ENCODE measurements around the gene CERS6.

DNA sequence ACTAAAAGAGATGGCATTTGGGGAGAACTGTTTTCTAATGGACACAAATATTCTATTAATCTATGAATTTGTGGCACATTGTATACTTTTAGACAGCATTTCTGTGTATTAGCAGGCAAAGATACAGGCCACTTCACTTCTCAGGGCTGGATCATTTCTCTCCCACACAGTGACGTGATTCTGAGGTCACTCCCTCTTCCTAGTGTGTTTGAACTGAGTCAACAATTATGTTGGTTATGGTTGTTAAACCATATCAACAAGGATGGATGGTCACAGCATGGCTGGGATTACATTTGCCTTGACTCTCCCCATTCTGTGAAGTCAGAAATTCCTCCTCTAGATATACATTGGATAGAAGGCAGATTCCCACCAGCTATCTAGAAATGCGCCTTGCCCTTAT is 358.0 kb downstream of the CERS6 start:
- TF ChIP-seq POLR2AphosphoS5 (IDR thresholded peaks at IDR 0.05; ENCODE audit: low read length) (no peak), YY1 (IDR thresholded peaks at IDR 0.05; ENCODE audit: low read depth, low read length) (no peak), CTCF (IDR thresholded peaks at IDR 0.05 in 2 of 3, conservative IDR thresholded peaks at IDR 0.05 in 1 of 3; ENCODE audit: control insufficient read depth in 2 of 3, extremely low read depth in 1 of 3, insufficient read depth in 1 of 3, low read depth in 3 of 3, low read length in 3 of 3) (no peak), BRCA1 (IDR thresholded peaks at IDR 0.05; ENCODE audit: low read depth, low read length) (no peak), ESRRA (IDR thresholded peaks at IDR 0.05; ENCODE audit: low read length) (no peak), TAF1 (IDR thresholded peaks at IDR 0.05; ENCODE audit: borderline replicate concordance, low read depth, low read length) (no peak), MTA3 (IDR thresholded peaks at IDR 0.05; ENCODE audit: borderline replicate concordance, low read length) (no peak), ZBTB11 (CRISPR knock-in tag; IDR thresholded peaks at IDR 0.05) (no peak), YBX1 (IDR thresholded peaks at IDR 0.05) (no peak), MXI1 (IDR thresholded peaks at IDR 0.05; ENCODE audit: low read depth, low read length) (no peak)

Measured in GM12878 (cell line).